GM13976 (cell line): ENCODE data around the gene NIN.
A peak's percentile ranks its signal among the peaks of the same experiment; 100 is the strongest.

Experiments used
- DNase-seq: peaks from one replicate; pipeline ENCODE4 v3.0.0; 2012; ENCODE audit warnings: low spot score
- CTCF ChIP-seq: IDR thresholded peaks from 2 replicates; pipeline ENCODE4 v1.5.1; 2012; ENCODE audit warnings: borderline replicate concordance, mild to moderate bottlenecking; ENCODE audit not compliant: insufficient read depth; ENCODE audit errors: extremely low read depth, missing control alignments, control extremely low read depth
- in situ Hi-C: fragments of 300-500 bp; cut with MboI; formaldehyde crosslinking; loops from one replicate; pipeline ENCODE4 v1.12.0; 2022; ENCODE audit warnings: low sequenced_read_pairs, mixed read lengths, inconsistent platforms; ENCODE audit not compliant: unreplicated experiment

The NIN gene

GRCh38 chr14:50834802-50835276, 3.9 kb upstream of the NIN start:
- no peak for TF ChIP-seq CTCF
- in situ Hi-C loops = no loop called here

GRCh38 chr14:50832935-50833630, 2.1 kb upstream of the NIN start:
- in situ Hi-C loops = no loop called here
- TF ChIP-seq CTCF = no peak
- no peak for DNase-seq

More at GRCh38 chr14:50834802-50835276, 3.9 kb upstream of the NIN start:
- DNase-seq = no peak

- in situ Hi-C loops = no loop called here
- no peak for TF ChIP-seq CTCF
Measured at GRCh38 chr14:50831726-50832168, 785 bp upstream of the NIN start.

DNA sequence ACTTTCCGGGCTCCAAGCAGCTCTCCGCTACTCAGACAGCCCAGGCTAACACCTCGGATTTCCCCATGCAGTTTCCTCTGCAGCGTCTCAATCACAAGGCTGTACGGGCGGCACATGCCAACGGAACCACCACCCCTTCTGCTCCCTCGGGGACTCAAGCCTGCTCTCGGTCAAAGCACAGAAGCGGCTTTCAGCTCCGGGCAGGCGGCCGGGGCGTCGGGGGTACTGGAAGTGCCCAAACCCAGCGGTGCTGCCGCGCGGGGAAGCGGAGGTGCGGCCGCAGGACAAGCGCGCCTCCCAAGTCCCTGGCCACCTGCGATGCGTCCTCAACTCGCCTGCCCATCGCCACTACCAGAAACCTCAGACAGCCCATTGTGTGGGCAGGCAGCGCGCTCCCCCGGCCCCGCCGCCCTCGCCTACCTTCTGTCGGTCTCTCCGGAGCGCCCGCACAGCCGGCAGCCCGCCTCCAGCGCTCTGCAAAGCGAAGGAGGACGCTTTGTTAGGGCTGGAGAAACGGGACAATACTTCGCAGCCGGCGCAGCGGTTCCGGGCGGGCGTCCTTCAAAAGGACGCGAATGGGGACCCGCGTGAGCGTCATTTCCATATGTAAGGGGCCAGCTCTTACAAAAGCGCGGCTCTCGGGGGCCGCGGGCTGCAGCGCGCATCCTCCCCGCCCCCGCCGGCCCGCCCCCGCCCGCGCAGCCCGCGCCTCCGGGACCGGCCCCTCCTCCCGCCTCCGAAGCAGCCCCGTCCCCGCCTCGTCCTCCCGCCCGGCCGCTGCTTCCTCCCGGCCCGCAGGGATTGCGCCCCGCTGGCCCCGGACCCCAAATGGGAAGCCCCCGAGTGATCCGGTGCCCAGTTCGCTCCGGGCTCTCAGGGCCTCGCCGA, 674 bp downstream of the NIN start:
- TF ChIP-seq CTCF = no peak
- in situ Hi-C loops = no loop called here
- DNase-seq = peak; percentile 79

More at GRCh38 chr14:50831726-50832168, 785 bp upstream of the NIN start:
- no peak for DNase-seq

GRCh38 chr14:50829489-50830043, 1.4 kb downstream of the NIN start:
- in situ Hi-C loops = no loop called here
- no peak for DNase-seq
- no peak for TF ChIP-seq CTCF

- TF ChIP-seq CTCF = no peak
- DNase-seq = no peak
- in situ Hi-C loops = no loop called here
Measured at GRCh38 chr14:50828721-50829488, 2.1 kb downstream of the NIN start.
